GM18858 (cell line): ENCODE results near the gene KLK7.
"Not testable (repeated sequence)": the region's sequence is repeated elsewhere in the genome, so short reads cannot be mapped to it uniquely, and the experiment has no call there.

Experiments used
- ATAC-seq: cut with Tn5 transposase; IDR thresholded peaks from one replicate; pipeline ENCODE4 v1.9.1; 2021; ENCODE audit not compliant: unreplicated experiment

The KLK7 gene

GRCh38 chr19:51012661-51013190, 29.0 kb upstream of the KLK7 start:
- no peak for ATAC-seq

DNA sequence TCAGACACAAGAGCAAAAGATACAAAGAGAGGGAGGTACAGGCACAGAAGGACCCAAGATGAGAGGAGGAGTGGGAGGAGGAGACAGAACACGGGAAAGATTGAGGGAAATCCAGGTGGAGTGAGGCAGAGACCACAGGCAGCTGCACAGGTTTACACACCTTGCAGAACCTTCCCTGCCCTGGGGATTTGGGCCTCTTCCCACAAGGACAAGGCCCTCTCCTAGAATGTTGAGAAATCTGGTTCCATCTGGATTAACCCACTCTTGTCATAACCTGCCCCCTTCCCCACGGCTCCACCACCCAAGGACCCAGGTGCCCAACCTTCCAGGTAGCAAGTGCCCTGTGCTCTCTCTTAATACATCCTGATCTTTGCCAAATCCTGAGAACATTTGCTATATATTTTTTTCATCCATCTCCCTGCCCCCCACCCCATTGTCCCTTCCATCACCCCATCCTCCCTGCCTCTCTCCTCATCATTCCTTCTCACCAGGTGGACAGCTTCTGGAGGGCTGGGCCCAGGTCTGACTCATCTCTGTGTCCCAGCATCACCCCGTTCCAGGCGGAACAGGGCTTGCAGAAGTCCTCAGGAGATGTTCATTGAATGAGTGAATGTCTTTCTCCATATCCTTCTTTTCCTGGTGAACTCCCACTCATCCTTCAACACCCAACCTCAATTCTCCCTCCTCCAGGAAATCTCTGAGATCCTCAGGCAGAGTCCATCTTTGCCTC, 26.5 kb upstream of the KLK7 start:
- ATAC-seq: no peak

DNA sequence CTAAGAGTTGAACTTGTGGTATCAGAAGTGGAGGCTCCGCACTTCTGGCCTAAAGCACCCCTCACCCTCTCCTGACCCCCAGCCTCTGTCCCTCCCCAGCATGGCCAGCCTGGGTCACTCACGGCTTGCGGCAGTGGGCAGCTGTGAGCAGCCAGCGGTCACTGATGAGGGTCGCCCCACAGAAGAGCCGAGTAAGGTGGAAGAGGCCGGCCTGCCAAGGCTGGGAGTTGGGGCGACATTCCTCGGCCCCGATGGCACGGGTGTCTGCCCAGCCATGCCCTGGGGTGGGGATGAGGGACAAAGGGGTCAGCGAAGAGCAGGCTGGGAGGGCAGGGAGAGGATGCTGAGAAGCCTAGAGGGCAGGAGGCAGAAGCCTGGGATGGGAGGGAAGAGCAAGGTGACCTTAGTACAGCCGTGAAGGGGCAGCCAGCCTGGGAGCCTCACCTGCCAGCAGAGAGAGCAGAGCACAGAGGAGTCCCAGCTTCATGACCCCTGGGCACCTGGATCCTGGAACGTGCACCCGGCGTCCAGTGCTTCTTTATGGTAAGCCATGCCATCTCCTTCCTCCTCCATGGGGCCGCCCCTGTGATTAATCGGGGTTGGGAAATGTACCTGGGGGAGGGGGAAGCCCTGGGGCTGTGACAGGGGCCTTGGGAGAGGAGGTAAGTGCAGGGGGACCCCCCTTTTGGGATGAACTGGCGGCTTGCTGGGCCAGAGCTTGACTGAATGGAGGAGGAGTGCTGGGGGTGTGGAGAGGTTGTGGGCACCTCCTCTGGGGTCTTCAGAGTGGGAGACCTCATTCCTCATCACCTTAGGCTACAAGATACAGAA, 25.6 kb upstream of the KLK7 start:
- no peak for ATAC-seq

DNA sequence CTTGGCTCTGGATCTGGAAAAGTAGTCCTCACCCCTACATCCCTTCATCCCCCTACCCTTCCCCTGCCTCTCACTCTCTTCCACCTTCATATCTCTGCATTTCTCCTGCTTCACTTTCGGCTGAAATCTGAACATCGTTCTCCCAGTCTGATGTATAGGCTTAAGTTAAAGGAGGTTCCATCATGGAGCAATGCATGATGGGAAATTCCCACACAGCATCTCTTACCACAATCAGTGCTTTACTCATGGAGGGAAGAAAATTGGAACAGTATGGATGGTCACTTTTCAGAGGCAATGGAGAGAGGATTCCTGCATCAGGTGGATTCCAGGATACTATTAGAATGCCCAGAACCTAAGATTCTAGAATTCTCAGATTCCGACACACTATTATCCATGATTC, 23.8 kb upstream of the KLK7 start:
- ATAC-seq: no peak

GRCh38 chr19:51006406-51006805, 22.7 kb upstream of the KLK7 start:
- no peak for ATAC-seq

- ATAC-seq: no peak
These were observed 21.5 kb upstream of the KLK7 start for GRCh38 chr19:51005248-51005647.

DNA sequence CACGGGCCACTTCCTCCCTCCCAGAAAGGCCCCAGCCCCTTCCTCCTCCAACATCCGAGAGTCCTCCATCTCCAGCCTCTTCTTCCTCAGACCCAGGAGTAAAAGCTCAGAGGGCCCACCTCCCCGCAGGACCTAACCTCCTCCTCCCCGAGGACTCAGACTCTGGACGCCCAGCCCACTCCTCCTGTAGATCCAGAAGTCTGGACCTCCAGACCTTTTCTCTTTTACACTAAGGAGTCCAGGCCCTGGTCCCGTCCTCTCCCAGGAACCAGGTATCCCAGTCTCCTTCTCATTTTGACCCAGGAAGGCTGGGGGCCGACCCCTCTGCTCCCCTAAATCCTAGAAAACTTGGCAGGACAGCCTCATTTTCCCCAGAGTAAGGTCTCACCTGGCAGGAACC, 19.6 kb upstream of the KLK7 start:
- ATAC-seq: no peak

DNA sequence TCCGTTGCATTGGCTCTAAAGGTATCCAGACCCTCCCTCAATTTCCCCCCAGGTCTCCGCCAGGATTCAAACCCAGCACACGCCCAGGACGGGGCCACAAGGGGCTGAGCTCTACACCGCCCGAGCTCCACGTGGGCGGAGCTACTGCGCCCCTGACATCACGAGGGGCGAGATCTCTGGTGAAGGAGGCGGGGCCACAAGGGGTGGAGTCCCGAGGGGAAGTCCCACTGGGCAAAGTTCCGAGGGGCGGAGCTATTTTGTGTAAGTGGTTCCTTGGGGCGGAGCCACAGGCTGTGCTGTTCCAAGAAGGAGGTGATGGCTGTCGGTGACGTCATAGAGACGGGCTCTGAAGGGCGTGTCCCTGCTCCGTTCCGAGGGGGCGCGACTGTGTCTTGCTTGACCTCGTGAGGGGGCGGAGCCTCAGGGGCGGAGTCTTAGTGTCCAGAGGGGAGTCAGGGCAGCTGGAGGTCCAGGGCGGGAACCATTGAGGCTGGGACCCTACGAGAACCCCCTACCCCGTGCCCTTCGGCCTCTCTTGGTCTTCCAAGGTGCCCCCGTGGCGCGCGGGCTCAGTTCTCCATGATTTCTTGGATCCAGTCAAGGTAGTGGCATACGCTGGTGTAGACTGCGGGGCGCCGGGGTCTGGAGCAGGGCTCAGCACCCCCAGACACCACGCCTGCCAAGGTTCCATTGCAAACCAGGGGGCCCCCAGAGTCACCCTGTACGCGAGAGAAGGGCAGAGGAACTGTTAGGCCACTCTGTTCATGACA, 19.0 kb upstream of the KLK7 start:
- ATAC-seq: no peak

DNA sequence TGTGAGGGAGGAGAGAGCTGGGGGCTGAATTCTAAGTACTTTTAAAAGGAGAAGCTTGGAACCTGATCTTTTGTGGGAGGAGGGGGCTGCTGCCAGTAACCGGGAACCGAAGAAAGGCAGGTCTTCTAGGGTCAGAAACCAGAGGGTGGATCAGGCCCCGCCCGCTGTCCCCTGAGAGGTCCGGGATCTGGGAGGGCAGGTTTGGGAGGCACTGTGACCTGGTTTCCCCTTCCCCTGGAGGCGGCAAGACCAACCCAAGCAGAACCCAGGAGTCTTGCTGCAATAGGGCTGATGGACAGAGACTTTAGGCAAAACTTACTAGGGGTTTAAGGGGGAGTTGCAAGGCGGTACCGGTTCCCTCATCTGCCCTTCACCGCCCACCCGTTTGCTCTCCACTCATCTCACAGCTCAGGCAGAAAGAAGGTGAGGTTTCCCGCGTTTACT, 18.4 kb upstream of the KLK7 start:
- no peak for ATAC-seq

- no peak for ATAC-seq
These were observed 17.8 kb upstream of the KLK7 start, which contains the start of gene KLK8 for GRCh38 chr19:51001515-51001914. Gene KLK8, minus strand, starts transcription at chr19:51001604. Its CDS starts 437 bp downstream, at chr19:51001167.

- no peak for ATAC-seq
These were observed 17.3 kb upstream of the KLK7 start for GRCh38 chr19:51000981-51001380.

- ATAC-seq: no peak
These were observed 16.7 kb upstream of the KLK7 start for GRCh38 chr19:51000426-51000825.

DNA sequence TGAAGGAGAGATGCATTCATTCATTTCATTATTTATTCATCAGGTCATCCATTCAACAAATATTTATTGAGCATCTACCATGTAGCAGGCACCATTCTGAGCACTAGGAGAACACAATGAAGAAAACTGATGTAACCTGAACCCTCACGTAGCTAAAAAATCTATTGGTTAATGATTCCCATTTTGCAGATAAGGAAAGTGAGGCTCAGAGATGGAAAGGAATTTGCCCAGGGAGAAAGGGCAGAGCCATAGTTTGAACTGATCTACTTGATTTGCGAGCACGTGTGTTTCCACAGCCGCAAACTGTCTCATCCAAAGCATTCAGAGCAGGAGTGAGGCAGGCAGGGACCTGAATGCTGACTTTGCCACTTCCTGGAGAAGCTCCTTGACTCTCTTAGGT, 15.0 kb upstream of the KLK7 start:
- ATAC-seq: no peak

- no peak for ATAC-seq
These were observed 14.3 kb upstream of the KLK7 start for GRCh38 chr19:50998061-50998460.

DNA sequence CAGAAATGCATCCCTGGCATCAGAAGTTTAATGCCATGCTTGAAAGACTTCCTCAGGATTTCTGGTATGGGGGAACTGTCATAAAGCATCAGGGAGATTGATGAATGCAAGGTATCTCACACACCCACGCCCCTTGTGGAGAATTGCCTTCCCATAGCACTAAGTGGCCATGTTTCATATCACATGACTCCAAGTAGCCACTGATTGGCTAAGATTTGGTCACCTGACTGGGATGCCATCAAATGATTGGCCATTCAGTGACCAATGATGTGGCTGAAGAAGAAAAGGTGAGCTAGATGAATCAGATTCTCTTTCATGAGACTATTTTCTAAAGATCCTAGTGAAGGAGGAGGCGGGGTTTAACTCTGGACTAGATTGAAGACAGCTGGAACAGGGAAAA, 10.4 kb upstream of the KLK7 start:
- no peak for ATAC-seq

GRCh38 chr19:50992666-50993035, 8.9 kb upstream of the KLK7 start:
- no peak for ATAC-seq

- not testable (repeated sequence) for ATAC-seq
These were observed 699 bp upstream of the KLK7 start for GRCh38 chr19:50984416-50984815.

GRCh38 chr19:50982186-50982585, 1.5 kb downstream of the KLK7 start:
- no peak for ATAC-seq

DNA sequence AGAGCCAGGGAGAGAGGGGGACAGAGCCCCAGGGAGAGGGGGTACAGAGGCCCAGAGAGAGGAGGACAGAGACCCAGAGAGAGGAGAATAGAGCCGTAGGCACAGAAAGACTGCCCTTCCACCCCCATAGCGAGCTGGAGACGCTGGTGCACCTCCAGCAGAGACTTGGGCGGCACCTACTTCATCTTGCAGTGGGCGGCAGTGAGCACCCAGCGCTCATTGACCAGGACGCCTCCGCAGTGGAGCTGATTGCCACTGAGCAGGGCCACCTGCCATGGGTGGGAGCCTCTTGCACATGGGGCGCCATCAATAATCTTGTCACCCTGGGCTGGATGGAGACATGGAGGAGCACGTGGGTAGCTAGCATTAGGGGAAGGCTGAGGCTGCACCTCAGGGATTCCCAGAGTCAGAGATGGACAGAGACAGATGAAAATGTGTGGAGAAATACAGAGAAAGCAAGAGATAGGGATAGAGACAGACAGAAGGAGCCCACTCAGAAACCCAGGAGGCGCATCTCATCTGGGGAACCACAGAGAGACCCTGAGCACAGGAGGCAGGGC, 2.0 kb downstream of the KLK7 start:
- no peak for ATAC-seq

DNA sequence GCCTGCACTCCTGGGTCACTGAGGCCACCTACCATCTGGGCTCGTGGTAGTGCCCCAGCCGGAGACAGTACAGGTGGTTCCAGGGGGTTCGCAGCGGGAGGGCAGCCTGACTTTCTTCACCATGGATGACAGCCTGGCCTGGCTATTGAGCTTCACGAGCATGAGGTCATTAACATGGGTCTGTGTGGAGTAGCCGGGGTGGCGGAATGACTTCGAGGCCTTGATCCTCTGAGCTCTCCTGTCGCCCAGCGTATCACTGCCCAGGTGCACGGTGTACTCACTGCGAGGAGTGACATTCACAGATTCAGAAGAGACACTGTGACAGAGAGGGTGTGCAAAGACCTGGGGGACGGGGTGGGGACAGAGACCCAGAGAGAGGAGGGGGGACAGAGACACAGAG, 3.5 kb downstream of the KLK7 start:
- ATAC-seq: no peak

DNA sequence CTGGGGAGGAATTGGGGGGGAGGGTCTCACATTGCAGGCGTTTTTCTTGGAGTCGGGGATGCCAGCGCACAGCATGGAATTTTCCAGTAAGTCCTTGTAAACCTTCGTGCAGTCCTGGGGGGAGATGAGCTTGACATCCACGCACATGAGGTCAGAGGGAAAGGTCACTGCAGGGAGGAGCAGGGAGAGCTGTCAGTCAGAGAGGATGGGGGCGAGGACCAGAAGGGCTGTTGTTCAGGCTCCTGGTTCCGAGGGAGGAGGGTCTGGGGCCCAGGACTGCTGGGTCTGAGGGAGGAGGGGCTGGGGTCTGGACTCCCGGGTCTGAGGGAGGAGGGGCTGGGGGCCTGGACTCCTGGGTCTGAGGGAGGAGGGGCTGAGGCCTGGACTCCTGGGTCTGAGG, 4.0 kb downstream of the KLK7 start:
- ATAC-seq: no peak
